GM19372 (cell line): ENCODE results near the gene SGPL1.
"Not testable (repeated sequence)": the region's sequence is repeated elsewhere in the genome, so short reads cannot be mapped to it uniquely, and the experiment has no call there.

ENCODE experiments used
- ATAC-seq: cut with Tn5 transposase; IDR thresholded peaks from one replicate; pipeline ENCODE4 v1.9.1; 2021; ENCODE audit warnings: mild to moderate bottlenecking, low read depth, moderate library complexity; ENCODE audit not compliant: unreplicated experiment

The SGPL1 gene

GRCh38 chr10:70837660-70838059, 21.9 kb downstream of the SGPL1 start:
- no peak for ATAC-seq

- no peak for ATAC-seq
Observed at GRCh38 chr10:70838270-70838805, 22.6 kb downstream of the SGPL1 start.

- ATAC-seq: no peak
Observed at GRCh38 chr10:70840836-70841235, 25.1 kb downstream of the SGPL1 start.

- ATAC-seq: no peak
Observed at GRCh38 chr10:70843333-70843732, 27.6 kb downstream of the SGPL1 start.

- no peak for ATAC-seq
Observed at GRCh38 chr10:70843776-70844489, 28.2 kb downstream of the SGPL1 start.

GRCh38 chr10:70845256-70845655, 29.5 kb downstream of the SGPL1 start:
- no peak for ATAC-seq

GRCh38 chr10:70845816-70846215, 30.1 kb downstream of the SGPL1 start:
- ATAC-seq: no peak

- no peak for ATAC-seq
Observed at GRCh38 chr10:70846795-70847194, 31.0 kb downstream of the SGPL1 start.

GRCh38 chr10:70847659-70848360, 32.1 kb downstream of the SGPL1 start:
- ATAC-seq: no peak

- ATAC-seq: no peak
Observed at GRCh38 chr10:70849582-70850016, 33.9 kb downstream of the SGPL1 start.

GRCh38 chr10:70850097-70850496, 34.3 kb downstream of the SGPL1 start:
- no peak for ATAC-seq

GRCh38 chr10:70851597-70852475, 36.1 kb downstream of the SGPL1 start:
- no peak for ATAC-seq

- ATAC-seq: no peak
Observed at GRCh38 chr10:70853038-70853437, 37.3 kb downstream of the SGPL1 start.

- no peak for ATAC-seq
Observed at GRCh38 chr10:70853457-70853856, 37.7 kb downstream of the SGPL1 start.

GRCh38 chr10:70856454-70856853, 40.7 kb downstream of the SGPL1 start:
- ATAC-seq: no peak

- ATAC-seq: no peak
Observed at GRCh38 chr10:70858759-70859158, 43.0 kb downstream of the SGPL1 start.

- not testable (repeated sequence) for ATAC-seq
Observed at GRCh38 chr10:70861495-70862197, 45.9 kb downstream of the SGPL1 start.

GRCh38 chr10:70863470-70864160, 47.9 kb downstream of the SGPL1 start:
- ATAC-seq: no peak

GRCh38 chr10:70864935-70865334, 49.2 kb downstream of the SGPL1 start:
- no peak for ATAC-seq

GRCh38 chr10:70866424-70866823, 50.7 kb downstream of the SGPL1 start:
- ATAC-seq: no peak
